HG02981 (cell line): ENCODE measurements around the gene TLR10.

Source experiments
- ATAC-seq: cut with Tn5 transposase; IDR thresholded peaks from one replicate; pipeline ENCODE4 v1.9.1; 2021; ENCODE audit warnings: mild to moderate bottlenecking, moderate library complexity; ENCODE audit not compliant: unreplicated experiment

Gene TLR10

DNA sequence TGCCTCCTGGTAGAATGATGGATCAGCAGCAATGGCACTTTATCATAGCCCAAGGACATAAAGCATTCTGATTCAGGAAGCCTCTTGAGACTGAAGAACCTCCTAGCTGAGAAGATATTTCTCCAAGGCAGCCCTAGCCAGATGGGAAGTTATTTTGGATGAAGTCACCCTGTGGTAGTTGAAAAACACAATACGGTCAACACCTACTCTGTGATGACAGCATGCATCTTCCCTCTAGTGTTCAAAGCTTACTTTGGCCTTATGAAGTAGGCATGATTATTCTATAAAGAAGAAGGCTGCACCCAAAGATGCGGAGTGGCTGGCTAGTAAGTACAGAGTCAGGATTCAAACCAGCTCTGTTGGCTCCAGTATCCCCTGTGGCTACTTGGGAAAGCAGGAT lies 47.9 kb downstream of the TLR10 start:
- no peak for ATAC-seq

DNA sequence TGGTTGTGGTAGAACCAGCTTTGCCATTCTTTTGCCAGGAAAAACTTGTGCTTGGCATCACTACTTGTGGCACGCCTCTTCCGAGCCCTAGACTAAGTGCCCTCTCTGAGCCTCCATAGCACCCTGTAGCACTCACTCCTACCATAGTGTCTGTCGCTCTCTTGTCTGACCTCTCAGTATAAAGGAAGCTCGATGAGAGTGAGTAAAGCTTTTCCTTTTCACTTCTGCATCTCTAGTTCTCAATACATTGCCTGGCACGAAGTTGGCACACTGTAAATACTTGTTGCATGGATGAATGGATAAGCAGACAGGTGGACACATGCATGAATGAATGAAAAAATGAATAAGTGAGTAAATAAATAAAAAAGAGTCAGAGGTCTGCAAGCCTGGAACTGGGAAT lies 48.3 kb downstream of the TLR10 start:
- no peak for ATAC-seq

DNA sequence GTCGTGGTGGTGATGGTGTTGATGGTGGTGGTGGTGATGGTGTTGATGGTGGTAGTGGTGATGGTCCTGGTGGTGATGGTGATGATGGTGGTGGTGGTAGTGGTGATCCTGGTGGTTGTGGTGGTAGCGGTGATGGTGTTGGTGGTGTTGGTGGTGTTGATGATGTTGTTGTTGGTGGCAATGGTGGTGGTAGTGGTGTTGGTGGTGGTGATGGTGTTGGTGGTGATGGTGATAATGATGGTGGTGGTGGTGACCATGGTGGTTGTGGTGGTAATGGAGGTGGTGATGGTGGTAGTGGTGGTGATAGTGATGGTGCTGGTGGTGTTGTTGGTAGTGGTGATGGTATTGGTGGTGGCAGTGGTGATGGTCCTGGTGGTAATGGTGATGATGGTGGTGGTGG lies 49.1 kb downstream of the TLR10 start:
- no peak for ATAC-seq

DNA sequence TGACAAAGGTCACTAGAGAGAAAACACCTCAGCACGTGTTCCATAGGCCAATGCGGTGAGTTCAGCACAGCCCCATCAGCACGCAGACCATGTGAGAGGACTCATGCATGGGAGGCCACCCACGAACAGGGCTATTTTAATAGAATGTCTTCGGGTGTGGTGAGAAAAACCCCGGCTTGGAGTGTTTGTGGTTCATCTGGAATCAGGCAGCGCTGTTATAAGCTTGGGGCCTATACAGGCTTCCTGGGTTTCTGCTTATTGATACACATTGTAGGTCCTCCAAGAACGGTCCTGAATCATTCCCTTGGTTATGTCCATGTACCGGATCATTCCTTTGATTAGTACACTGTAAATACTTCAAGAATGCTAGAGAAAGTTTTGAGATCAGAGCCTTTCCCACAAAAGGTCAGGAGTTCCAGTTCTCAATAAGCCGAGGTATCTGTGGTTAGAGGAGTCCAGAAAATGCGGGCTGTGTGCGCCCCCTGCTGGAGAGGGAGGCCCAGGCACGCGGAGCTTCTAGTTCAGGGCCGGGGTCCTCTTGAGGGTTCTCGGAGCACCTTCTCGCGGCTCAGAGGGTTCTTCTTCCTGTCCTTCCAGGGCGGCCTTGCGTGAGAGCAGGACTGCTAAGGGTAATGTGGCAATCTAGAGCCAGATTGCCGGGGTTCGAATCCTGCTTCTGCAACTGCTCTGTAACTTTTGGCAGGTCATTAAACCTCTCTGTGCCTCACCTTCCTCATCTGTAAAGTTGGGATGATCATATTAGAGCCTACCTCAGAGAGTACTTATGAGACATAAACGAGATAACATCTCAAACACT lies 51.8 kb downstream of the TLR10 start:
- ATAC-seq = peak; percentile 90

DNA sequence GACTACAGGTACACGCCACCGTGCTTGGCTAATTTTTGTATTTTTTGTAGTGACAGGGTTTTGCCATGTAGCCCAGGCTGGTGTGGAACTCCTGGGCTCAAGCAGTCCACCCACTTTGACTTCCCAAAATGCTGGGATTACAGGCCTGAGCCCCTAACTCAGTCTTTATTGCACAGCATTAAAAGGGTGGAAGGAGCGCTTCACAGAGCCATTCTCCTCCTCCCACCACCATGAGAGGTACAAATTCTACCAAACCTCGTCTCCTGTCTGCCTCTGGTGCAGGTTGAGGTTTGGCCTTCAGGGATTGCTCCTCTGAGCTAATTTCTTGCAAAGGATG lies 52.3 kb downstream of the TLR10 start:
- no peak for ATAC-seq

DNA sequence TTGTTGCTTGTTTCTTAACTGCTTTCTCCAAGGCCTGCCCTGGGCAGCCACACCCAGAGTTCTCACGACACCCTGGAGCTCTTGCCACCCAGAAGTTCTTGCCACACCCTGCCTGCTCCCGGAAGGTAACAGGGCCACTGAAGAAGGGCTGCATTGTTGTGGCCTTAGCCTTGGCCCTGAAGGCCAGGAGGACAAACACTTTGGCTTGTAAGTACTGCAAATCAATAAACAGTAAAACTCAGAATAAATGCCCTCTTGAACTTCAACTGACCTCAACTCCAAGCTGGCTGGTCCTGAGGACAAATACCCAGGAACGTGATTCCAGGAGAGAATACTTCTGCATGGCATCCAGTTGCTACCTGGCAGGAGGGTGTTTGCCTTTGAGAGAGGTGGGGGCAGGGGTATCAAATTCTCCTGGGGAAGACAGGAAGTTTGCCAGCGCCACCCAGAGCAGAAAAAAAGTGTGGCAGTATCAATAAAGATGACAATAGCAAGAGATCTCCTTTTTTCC lies 54.1 kb downstream of the TLR10 start:
- ATAC-seq = no peak

DNA sequence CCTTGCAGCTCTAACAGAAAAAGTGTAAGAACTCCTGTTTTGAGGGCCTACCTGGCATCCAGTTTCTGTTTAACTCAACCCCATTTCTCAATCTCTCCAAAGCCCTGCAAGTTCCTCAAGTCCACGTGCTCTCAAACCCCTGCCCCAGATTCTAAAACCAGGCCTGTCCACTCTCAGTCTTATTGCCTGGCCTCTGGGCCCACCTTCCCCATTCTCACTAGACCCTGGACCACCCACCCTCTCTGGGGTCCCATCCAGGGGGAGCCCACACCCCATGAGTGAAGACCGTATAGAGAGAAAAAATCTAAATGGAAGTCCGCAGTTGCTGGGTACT lies 58.3 kb downstream of the TLR10 start:
- ATAC-seq = no peak

DNA sequence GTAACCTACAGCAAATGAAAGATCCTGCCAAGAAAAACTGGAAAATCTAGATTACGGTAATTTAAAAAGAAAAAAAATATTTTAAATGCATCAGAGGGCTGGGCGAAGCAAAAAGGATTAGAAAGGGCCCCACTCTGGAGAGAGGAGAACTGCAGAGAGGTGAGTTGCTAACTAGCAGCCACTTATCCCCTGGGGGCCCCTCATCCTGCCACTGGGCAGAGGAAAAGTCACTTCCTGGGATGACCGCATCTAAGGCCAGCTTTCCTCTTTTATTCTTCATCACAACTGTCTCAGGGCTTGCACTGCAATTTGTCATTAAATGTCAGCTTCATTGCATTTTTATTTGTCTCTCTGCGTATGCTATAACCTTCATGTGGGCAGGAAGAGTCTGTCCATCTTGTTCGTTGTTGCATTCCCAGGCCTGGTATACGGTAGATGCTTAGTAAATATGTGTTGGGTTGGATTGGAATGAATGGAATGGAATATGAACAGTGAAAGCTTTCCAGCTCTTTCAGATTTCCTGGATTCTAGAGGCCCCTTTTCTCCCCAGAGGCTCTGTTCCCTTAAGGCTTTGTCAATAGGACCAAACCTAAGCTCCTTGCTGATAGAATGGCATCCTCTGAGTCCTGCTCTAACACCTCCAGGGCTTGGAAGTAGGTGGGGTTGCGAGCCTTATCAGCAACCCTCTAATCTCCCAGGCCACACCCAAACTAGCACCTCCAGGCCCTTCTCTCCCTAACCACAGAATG lies 58.9 kb downstream of the TLR10 start:
- no peak for ATAC-seq

DNA sequence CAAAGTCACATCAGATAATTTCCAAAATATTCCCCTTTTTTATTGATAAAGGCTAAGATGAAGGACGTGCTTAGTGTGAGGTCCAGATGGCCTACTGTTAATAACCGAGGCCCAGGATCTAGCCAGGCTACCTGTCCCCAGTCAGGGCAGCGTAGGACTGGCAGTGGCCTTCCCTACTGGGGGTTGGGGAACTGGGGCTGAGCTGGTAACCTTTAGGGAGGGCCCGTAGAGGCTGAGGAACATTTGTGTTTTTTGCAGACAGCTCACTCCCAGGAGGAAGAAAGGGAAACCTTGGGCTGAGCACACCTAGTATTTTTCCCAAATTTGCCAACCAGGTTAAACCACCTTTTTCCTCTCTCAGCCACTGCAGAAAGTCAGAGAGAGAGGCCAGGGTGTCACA lies 59.7 kb downstream of the TLR10 start:
- ATAC-seq = no peak
